Left hindlimb (tissue), 1 donor: ENCODE results near the gene CATSPER3.
A peak's percentile ranks its signal among the peaks of the same experiment; 100 is the strongest.

ENCODE experiments used
- DNase-seq: peaks from one replicate; pipeline ENCODE4 v3.0.0-alpha.2; 2018

CATSPER3 gene

GRCh38 chr5:135012033-135012588 lies 44.4 kb downstream of the CATSPER3 start:
- no peak for DNase-seq

- no peak for DNase-seq
Observed at GRCh38 chr5:135012951-135013391, 45.3 kb downstream of the CATSPER3 start.

- DNase-seq: no peak
Observed at GRCh38 chr5:135013445-135013844, 45.7 kb downstream of the CATSPER3 start.

- peak; percentile 63 for DNase-seq
Observed at GRCh38 chr5:135013947-135014570, 46.4 kb downstream of the CATSPER3 start.

GRCh38 chr5:135015942-135016341 lies 48.2 kb downstream of the CATSPER3 start:
- DNase-seq: no peak

- peak; percentile 76 for DNase-seq
Observed at GRCh38 chr5:135016861-135017290, 49.2 kb downstream of the CATSPER3 start.

GRCh38 chr5:135018457-135018856 lies 50.8 kb downstream of the CATSPER3 start:
- DNase-seq: no peak

- DNase-seq: no peak
Observed at GRCh38 chr5:135019314-135019713, 51.6 kb downstream of the CATSPER3 start.

- DNase-seq: no peak
Observed at GRCh38 chr5:135020111-135020895, 52.6 kb downstream of the CATSPER3 start.

- DNase-seq: peak; percentile 11
Observed at GRCh38 chr5:135024956-135025729, 57.4 kb downstream of the CATSPER3 start.

GRCh38 chr5:135025730-135026644 lies 58.3 kb downstream of the CATSPER3 start:
- DNase-seq: no peak

GRCh38 chr5:135026645-135027265 lies 59.0 kb downstream of the CATSPER3 start:
- peak; percentile 65 for DNase-seq

GRCh38 chr5:135027266-135027696 lies 59.6 kb downstream of the CATSPER3 start:
- DNase-seq: no peak

GRCh38 chr5:135027697-135028615 lies 60.2 kb downstream of the CATSPER3 start:
- DNase-seq: no peak

GRCh38 chr5:135028791-135029476 lies 61.2 kb downstream of the CATSPER3 start:
- DNase-seq: peak; percentile 67

- no peak for DNase-seq
Observed at GRCh38 chr5:135029477-135030122, 61.9 kb downstream of the CATSPER3 start.

- DNase-seq: no peak
Observed at GRCh38 chr5:135030123-135030955, 62.6 kb downstream of the CATSPER3 start.
